ENCODE results near the gene ANKRD49.
A peak's percentile ranks its signal among the peaks of the same experiment; 100 is the strongest.

The ANKRD49 gene

DNA sequence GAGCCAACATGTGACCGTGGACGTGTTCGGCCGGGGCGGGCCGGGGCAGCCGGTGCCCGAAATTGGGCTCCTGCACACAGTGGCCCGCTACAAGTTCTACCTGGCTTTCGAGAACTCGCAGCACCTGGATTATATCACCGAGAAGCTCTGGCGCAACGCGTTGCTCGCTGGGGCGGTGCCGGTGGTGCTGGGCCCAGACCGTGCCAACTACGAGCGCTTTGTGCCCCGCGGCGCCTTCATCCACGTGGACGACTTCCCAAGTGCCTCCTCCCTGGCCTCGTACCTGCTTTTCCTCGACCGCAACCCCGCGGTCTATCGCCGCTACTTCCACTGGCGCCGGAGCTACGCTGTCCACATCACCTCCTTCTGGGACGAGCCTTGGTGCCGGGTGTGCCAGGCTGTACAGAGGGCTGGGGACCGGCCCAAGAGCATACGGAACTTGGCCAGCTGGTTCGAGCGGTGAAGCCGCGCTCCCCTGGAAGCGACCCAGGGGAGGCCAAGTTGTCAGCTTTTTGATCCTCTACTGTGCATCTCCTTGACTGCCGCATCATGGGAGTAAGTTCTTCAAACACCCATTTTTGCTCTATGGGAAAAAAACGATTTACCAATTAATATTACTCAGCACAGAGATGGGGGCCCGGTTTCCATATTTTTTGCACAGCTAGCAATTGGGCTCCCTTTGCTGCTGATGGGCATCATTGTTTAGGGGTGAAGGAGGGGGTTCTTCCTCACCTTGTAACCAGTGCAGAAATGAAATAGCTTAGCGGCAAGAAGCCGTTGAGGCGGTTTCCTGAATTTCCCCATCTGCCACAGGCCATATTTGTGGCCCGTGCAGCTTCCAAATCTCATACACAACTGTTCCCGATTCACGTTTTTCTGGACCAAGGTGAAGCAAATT is 51.7 kb downstream of the ANKRD49 start:
- H3K27ac ChIP-seq = peak overlapping the region; percentile 32

DNA sequence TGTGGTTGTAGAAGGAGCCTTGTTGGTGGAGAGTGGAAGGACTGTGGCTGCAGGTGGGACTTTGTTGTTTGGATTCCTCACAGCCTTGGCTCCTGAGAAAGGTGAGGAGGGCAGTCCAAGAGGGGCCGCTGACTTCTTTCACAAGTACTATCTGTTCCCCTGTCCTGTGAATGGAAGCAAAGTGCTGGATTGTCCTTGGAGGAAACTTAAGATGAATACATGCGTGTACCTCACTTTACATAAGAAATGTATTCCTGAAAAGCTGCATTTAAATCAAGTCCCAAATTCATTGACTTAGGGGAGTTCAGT is 52.3 kb downstream of the ANKRD49 start:
- TF ChIP-seq, protein P1, sequence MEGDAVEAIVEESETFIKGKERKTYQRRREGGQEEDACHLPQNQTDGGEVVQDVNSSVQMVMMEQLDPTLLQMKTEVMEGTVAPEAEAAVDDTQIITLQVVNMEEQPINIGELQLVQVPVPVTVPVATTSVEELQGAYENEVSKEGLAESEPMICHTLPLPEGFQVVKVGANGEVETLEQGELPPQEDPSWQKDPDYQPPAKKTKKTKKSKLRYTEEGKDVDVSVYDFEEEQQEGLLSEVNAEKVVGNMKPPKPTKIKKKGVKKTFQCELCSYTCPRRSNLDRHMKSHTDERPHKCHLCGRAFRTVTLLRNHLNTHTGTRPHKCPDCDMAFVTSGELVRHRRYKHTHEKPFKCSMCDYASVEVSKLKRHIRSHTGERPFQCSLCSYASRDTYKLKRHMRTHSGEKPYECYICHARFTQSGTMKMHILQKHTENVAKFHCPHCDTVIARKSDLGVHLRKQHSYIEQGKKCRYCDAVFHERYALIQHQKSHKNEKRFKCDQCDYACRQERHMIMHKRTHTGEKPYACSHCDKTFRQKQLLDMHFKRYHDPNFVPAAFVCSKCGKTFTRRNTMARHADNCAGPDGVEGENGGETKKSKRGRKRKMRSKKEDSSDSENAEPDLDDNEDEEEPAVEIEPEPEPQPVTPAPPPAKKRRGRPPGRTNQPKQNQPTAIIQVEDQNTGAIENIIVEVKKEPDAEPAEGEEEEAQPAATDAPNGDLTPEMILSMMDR (conservative IDR thresholded peaks at IDR 0.05) = no peak
- H3K27ac ChIP-seq = peak overlapping the region; percentile 32

More for the DNA sequence above, 51.7 kb downstream of the ANKRD49 start:
- TF ChIP-seq, protein P1 (conservative IDR thresholded peaks at IDR 0.05) = no peak

DNA sequence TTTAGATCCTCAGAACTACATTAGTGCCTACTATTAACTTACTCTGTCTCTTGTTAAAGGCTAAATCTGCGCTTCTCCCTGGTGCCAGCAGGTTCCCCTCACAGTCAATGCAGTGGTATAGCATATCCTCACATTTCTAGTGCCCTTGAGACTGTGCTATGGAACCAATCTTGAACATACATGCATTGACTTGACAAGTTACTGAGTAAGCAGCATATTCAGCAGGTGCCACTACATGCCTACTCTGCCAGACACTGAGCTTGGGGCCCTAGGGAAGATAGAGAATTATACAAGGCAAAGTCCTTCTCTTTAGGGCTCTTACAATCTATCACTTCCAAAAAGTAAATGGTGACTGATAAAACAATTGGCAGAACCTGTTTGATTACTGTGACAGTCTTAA is 53.1 kb downstream of the ANKRD49 start:
- TF ChIP-seq, protein P1 (conservative IDR thresholded peaks at IDR 0.05) = no peak
- H3K27ac ChIP-seq = peak overlapping the region; percentile 32

DNA sequence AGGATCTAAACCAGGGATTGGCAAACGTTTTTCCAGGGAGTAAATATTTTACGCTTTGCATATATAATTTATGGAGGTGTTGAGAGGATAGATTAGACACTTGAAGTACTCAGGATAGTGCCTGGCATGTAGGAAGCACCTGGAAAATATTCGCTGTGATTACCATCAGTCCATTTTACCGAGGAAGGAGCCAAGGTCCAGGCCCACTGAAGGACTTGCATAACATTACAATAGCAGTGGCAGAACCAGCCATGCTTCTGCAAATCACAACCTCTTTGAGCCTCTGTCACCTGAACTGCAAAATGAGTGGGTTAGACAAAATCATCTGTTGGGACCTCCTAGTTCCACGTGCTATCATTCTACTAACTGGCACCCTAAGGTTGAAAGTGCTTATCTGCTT is 55.4 kb downstream of the ANKRD49 start:
- H3K27ac ChIP-seq = no peak overlapping the region
- TF ChIP-seq, protein P1 (conservative IDR thresholded peaks at IDR 0.05) = no peak

All from VCaP (cell line).